GM21786 (cell line): ENCODE results near the gene CFAP300.

ENCODE experiments used
- ATAC-seq: cut with Tn5 transposase; IDR thresholded peaks from one replicate; pipeline ENCODE4 v1.9.1; 2021; ENCODE audit not compliant: unreplicated experiment

The CFAP300 gene

GRCh38 chr11:102047305-102047924, at the start of gene CFAP300:
Gene CFAP300, plus strand, starts transcription at chr11:102047437. Its CDS starts 34 bp downstream, at chr11:102047471.
- ATAC-seq: no peak

- ATAC-seq: no peak
Observed at GRCh38 chr11:102001657-102002338, 45.4 kb upstream of the CFAP300 start.

GRCh38 chr11:102004220-102004619, 43.0 kb upstream of the CFAP300 start:
- ATAC-seq: no peak

- no peak for ATAC-seq
Observed at GRCh38 chr11:102005306-102005705, 41.9 kb upstream of the CFAP300 start.

DNA sequence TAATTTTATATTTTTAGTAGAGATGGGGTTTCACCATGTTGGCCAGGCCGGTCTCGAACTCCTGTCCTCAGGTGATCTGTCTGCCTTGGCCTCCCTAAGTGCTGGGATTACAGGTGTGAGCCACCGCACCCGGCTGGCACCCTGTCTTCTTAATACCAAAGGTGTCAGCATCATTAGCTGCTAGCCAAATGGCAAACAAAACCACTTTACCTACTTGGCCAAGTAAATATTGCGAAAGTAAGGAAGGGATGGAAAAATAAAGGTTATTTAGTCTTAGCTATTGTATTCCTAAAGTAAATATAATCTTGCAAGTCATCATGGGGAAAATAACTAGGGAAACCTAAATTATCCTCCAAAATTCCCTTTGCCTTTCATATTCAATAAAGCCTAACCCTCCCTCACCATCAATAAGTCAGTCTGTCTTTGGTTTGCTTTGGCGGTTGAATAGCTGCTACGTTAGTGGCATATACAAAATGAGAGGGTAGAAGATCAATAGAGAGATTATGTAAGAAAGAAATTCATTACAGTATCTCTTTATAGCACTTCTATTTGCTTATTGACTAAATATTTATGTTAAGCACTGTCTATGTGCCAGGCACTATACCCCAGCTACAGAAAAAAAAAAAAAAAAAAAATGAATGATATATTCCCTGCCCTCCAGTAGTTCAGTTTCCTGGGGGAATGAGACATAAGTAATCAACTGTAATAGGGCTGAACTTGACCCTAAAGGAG, 40.2 kb upstream of the CFAP300 start:
- ATAC-seq: no peak

DNA sequence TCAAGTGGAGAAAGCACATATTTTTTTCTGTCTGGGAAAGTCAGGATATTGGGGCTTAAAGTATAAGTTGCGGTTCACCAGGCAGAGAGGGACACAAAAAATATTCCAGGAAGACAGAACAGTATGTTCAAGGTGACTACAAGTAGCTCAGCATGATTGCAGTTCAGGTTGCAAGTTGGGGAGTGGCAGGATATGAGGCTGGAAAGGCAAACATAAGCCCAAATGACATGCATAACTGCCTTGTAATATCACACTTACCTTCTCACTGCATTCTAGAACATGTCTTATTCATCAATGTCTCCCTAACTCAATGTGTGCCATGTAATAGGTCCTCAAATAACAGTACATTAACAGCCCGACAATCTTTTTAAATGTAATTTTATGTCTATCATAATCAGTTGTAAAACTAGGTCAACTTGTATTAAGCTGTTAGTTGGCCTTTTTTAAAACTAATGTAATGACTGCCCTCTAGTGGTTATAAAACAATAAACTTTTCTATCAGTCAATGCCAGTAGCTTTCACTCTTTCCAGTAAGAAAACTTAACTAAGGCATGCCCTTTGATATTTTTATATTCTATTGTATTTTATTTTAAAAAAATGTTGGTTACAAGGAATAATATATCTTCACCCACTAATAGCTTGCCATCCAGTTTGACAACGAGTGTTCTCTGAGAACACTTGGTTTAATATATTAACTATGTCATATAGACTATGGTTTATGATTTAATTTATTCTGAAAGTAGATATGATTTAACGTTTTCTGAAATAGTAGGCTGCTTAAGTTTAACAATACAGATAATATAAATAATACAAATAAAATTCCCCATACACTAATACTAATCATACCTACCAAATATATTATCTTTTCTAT, 39.4 kb upstream of the CFAP300 start:
- peak; percentile 64 for ATAC-seq

GRCh38 chr11:102010776-102011494, 36.3 kb upstream of the CFAP300 start:
- ATAC-seq: no peak

GRCh38 chr11:102012946-102013345, 34.3 kb upstream of the CFAP300 start:
- ATAC-seq: no peak

DNA sequence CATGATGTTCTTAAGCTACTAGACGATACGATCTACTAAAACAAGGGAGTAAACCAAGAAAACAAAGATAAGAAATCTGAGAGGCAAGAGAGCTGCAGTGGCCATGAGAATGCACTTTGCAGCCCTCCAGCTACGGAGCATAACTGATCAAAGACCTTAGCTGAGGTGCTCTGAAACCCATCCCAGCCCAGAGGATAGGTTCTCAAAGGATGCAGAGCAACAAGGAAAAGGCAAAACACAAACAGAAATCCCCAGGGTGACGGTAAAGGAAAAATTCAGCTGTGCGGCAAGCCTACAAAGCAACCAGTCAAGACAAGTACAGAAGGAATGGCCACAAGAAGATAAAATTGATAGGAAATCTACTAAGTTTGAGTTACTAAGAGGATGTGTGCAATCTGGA, 32.5 kb upstream of the CFAP300 start:
- ATAC-seq: no peak

DNA sequence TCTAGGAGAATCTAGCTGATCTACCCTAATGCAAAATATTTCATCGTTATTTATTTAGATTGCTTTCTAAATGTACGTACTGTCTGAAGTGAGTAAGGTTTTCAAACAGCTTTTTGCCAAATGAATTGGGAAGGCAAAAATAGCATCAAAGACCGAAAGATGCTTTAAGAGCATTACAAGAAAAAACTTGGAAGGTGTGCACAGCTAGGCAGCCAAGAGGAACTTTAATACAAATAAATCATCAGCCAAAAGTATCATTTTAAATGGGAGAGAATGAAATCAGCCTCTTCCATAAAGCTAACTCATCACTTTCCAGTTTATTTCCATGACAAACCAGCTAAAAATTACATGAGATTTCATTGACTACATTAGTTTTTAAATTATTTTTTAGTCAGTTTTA, 30.2 kb upstream of the CFAP300 start:
- no peak for ATAC-seq

GRCh38 chr11:102026217-102026616, 21.0 kb upstream of the CFAP300 start:
- no peak for ATAC-seq

DNA sequence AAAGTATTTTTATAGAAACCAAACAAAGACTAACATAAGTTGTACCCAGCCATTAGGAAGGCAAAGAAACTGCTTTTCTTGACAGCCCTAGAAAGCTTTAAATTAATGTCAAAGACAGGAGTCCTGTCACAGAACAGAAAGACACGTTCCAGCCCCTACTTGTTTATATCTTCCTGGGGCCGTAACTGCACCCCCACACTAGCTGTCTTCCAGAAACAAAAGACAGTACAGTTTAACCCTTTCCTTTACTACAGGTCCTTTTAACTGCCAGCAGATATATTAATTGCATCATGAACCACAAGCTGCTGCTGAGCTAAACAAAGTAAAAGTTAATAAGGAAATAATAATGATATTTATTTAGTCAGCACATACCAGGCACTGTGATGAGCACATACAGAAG, 20.3 kb upstream of the CFAP300 start:
- no peak for ATAC-seq

DNA sequence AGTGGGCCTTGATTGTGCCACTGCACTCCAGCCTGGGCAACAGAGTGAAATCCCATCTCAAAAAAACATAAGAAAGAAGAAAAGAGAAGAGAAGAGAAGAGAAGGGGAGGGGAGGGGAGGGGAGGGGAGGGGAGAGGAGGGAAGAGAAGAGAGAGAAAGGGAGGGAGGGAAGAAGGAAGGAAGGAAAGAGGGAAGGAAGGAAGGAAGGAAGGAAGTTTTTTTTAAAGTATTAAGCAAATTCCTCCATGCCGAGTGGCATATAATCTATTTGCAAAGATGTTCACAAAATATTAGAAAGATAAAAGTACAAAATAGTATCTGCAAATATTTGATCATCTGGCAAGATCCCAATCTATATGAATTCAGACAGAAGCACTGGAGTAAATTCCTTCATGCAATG, 10.5 kb upstream of the CFAP300 start:
- ATAC-seq: no peak

DNA sequence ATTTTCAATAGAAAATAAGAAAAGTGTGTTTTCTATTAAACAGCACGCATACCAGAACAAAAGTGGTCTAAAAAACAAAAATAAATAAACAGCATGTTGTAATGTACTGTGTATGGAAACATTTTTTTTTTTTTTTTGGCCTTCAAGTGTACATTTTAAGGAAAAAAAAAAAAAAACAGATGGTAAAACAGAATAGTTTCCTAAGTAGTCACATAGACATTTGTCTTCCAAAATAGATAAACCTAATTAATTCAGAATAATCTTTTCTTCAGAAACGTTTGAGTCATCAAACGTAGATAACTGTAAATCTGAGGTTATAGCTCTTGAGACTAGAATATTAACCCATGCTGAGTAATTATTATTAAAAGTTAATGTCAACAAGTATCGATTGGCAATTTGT, 396 bp upstream of the CFAP300 start:
- ATAC-seq: no peak

DNA sequence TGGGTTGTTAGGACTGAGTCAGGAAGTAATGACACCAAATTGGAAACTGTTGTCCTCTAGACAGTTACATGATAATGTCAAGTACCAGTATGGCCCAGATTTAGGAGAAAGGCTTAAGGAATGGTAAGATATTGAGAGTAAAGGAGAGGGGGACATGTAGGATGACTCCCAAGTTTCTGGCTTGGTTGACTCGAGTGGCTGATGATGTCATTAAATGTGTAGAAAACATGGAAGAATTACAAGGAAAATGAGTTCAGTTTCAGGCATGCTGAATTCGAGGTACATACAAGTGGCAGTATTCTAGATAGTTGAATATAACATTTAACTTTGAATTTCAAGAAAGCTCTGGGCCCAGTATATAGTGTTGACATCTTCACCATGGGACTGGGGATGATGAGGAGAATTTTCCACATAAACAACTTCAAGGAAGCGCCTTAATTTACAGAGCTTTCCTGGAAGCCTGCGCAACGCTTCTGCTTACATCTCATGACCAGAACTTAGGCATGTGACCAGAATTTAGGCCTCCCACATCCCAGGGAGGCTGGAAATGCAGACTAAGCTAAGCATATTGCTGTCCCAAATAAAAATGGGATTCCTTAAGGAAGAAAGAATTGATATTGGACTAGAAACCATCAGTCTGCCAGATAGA, 3.8 kb downstream of the CFAP300 start:
- ATAC-seq: no peak

DNA sequence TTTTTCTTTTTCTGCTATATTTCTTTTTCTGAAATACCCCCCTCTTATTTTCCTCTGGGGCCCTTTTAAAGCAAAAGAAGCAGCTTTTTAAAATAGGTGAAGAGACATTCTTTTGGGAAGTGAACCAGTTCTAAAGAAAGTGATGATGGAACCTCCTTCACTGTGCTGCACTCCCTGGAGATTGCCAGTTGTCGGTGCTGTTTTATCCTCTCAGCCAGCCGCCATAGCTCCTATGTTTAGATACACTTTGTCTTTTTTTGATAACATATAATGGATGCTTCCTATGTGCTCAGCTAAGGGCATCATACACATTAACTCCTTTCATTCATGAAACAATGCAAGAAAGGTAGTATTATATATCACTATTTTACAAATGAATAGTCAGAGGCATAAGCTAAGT, 14.0 kb downstream of the CFAP300 start:
- no peak for ATAC-seq

DNA sequence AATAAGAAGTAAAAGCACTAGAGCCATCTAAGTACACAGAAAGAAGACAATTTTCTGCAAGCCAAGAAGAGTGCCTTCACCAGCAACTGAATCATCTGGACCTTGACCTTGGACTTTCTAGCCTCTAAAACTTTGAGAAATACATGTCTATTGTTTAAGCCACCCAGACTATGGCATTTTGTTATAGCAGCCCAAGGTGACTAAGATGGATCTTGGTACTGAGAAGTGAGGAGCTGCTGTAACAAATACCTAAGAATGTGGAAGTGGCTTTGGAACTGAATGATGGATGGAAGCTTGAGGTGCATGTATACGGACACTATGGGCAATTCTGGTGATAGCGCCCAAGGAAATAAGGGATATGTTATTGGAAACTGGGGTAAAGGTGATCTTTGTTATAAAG, 14.9 kb downstream of the CFAP300 start:
- ATAC-seq: no peak

DNA sequence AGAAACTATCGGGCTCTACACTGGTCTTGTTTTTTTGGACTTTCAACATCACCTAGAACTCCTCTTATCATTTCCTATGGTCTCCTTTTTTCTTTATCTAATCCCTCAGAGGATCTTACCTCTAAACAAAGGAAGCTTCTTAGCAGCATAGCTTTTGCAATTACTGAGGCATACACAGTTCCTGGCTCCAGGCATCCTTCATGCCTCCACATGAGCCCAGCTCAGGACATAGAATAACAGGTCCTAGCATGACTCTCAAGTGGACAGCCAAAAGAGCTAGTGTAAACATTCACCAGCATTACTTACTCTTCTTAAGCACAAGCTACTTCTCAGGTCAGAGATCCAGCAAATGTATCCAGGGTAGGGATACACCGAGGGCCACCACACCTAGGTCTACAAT, 17.1 kb downstream of the CFAP300 start:
- no peak for ATAC-seq

GRCh38 chr11:102070766-102071165, 23.5 kb downstream of the CFAP300 start:
- ATAC-seq: no peak
